Fibroblast of upper back skin (primary cell): ENCODE data around the gene WDR70.

ENCODE experiments used
- DNase-seq: peaks from one replicate; pipeline ENCODE4 v3.0.0-alpha.2; 2013

Gene WDR70

DNA sequence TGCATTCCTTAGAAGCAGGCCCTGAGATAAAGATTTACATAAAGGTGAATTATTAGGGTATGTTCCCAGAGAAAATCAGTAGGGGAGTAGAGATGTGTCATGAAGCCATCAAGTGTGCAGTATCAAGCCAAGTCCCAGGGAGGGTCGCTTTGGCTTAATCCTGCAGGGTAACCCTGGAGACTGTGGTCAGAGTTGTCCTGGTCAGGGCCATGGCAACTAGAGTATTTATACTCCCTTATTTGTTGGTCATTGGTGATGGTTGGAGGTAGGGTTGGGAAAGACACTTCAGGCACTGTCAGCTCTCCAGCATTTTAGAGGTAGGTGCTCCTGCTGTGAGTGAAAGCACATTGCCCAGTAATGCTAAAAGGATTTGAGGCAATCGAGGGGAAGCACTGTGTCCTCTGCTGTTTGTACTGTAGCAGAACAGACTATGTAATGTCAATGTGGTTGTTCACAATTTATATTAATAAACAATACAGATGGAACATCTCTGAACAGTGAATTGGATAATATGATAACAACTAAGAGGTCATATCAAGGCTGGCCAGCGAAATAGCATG lies 351.9 kb downstream of the WDR70 start:
- DNase-seq, result no peak

DNA sequence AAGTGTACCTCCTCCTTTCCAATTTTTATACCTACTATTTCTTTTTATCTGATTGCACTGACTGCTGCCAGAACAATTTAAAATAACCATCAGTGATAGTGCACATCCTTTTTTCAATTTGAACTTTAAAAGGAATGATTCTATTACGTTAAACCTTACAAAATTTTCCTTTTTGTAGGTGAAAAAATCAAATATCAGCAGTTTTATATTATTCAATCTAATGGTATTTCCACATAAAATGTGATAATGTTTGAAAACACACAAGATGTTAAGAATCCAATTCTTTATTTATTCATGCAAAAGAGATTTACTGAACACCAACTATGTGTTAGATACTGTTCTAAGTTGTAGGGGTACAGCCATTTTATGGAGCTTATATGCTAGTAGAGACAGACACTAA lies 355.0 kb downstream of the WDR70 start:
- no peak for DNase-seq

DNA sequence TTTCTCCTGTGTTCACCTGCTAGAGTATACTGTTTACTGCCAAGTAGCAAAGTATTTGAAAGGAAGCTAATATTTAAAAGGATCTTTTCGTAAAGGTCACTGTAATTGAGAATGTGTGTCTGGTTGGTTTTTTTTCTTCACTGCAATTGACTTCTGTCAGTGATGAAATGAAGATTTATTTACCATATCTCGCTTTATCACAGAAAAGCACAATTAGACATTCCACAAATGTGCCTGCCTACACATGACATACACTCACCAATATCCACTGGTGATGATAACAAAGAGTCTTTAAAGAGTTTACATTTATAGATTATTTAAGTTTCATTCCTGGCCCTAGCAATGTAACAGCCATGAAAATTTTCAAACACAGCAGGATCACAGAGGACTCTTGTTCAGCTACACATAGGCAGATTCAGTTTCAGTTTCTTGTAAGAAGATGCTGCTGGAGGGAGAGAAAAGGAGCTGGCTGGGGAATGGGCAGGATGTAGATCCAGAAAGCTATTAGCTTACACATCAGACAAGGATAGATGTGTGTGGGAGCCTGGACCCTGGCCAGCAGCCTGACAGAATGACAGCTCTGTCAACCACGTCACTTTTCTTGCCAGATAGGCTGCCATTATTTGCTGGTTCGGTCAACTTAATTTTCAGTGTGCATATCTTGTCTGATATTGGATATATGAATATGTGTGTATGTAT lies 356.7 kb downstream of the WDR70 start:
- DNase-seq, result peak; percentile 43

DNA sequence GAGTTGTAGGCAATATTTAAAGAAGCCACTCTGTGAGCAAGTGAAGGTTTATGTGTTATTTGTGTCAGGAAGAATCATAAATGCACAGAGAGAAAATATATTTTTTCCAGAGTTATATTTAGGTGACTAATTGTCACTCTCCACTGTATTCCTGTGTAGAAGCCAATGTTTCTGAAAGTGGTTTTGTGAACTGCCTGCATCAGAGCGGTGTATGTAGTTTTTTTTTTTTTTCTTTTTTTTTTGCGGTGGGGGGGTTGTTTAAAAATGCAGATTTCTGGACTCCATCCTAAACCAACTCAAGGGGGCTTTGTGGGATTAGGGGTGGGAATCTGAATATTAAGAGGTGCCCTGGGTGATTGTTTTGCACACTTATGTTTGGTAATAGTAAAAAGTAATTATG lies 357.3 kb downstream of the WDR70 start:
- no peak for DNase-seq

DNA sequence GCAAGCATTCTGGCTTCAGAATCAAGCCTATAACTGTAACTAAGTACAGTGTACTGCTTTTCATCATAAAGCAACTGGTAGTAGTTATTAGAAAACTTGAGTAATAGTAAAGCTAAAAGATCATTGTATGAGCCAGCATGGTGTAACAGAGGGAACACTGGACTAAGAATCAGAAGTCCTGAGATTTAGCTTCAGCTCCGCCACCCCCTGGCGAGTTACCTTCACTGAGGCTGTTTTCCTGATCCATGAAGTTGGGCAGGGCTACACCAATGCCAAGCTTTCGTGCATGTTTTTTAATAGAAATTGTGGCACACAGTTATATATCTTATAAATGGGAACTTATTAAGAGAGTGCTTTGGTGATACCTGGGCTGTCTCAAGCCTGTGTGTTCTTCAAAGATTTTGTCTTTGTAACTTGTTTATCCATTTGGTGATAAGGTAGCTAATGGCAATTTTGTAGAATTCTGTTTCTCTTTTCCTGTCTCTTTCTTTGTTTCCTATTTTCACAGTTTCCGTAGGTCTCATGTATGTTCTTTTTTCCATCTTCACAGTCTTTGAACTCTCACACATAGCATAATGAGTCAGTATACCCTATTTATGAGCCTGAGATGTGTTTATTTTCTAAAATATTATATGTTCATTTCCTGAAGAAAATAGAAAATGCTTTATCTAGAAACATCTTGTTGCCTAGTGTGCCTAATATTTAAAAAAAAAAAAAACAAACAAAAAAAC lies 358.4 kb downstream of the WDR70 start:
- DNase-seq, result no peak

DNA sequence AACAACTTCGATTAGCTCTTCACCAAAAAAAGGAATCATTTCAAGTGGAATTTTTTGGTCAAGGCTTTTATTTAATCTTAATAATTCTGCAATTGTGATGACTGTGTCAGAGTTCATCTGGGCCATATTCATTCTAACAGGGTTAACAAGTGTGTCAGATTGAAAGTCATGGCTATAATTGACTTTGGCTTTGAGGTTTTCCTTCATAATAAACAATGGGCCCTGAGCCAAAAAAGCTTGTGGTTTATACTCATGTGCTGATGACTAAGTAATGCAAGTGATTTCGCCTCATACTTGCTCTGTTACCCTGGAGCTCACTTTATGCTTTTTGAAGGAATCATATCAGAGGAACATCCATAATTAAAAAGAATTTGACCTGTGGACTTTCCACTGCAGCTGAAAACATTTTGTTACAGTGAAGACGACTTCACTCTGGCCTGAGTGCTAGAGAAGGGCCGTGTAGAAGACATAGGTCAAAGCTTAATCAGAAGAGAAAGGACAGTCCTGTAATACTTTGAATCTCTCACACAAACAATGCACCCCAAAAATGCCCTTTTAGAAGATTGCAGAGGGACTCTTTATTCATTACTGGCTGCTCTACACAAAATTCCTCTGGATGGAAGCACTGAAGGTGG lies 359.1 kb downstream of the WDR70 start:
- DNase-seq, result peak; percentile 92

DNA sequence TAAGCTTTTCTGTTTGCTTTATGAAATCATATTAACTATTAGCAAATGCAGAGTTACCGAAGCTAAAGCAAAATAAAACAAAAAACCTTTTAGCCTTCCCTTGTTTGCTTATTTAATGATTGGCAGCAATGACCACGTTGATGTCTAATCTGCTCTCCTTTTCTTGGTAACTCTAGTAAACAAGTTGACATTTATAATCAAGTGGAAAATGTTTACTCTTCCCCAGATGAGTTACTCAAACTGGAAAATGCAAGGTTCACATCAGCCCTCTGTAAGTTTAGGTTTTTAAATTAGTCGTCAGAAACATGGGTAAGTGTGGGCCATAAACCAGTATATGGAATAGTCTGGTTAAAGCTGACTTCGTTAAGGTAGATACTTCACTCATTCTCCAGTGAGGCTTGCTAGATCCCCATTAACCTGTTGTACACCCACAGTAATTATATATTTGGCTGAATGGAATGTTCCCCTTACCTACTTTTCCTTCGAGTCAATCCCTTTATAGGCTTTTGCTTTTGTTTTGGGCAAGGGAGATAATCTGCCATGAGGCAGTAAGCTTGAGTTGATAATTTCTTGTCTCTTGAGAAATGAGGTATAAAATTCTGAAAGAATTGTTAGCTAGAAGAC lies 359.9 kb downstream of the WDR70 start:
- no peak for DNase-seq

DNA sequence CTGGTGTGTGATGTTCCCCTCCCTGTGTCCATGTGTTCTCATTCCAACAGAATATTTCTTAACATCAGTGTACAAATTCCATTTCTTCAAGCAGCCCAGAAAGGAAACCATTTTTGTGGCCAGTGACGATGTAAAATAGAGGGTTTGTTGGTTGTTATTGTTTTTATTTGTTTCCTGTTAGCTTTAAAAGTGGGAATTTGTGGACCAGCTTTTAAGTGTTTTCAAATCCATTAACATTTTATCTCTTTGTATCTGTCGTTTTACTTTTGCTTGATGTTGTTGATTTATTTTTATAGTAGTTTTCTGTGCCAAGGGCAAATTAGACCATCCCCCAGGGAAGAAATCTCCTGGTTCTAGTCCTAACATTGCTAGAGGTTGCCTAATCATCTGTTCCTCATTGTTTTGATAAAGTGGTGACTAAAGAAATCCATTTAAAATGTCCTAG lies 360.7 kb downstream of the WDR70 start:
- DNase-seq, result peak; percentile 75

DNA sequence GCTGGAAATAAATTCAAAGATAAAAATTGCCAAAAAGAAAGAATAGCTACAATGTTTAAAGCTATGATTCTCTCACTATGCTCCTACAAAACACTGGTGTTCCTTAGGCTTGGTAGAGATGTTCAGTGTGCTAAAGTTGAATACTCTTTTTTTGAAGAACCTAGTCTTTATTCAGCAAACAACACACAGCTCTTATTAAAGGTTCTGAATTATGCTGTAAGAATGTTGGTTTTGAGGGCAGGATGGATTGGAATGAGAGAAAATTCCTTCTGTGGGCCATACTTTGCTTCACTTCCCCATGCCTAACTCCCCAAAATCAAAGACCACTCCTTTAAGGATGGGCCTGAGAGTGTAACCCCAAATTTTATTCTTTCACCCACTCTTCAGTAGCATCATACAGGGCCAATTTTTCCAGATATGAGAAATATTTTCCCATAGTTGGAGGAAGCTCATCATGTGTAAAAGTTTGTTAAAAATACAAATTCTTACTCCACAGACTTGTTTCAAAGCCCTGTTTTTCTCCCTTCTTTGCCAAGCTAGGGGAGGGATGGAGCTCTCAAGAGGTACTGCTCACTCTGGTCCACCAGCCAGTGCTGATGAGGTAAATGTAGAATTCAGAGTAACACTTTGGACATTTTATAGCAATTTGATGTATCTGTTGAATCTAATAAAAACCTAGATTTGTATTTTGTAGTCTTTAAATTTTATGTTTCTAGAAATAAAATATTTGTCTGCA lies 361.4 kb downstream of the WDR70 start:
- peak; percentile 78 for DNase-seq

DNA sequence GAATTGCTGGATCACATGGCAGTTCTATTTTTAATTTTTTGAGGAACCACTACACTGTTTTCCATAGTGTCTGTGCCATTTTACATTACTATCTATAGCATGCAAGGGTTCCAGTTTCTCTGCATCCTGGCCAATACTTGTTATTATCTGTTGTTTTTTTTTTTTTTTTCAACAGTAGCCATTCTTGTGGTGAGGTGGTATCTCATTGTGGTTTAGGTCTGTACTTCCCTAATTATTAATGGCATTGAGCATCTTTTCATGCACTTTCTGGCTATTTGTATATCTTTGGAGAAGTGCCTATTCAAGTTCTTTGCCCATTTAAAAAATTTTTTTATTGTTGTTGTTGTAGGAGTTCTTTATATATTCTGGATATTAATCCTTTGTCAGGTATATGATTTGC lies 363.0 kb downstream of the WDR70 start:
- DNase-seq, result no peak

DNA sequence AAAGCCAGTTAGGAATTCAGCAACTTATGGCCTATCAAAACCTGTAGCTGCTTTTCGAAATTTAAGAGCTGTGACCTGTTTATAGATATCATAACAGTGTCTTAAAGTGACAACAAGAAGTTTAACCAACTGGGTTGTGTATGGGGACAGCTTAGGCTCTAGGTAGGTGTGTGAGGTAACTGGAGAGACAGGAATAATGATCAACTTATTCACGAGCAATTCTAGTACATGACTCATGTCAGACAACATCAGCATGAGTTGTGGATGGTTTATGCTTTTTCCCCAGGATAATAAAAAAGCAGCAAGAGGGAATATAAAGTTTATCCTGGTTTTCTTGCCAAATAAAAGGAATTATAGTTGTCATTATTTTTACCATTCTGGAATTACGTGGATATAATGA lies 372.1 kb downstream of the WDR70 start:
- peak; percentile 46 for DNase-seq

DNA sequence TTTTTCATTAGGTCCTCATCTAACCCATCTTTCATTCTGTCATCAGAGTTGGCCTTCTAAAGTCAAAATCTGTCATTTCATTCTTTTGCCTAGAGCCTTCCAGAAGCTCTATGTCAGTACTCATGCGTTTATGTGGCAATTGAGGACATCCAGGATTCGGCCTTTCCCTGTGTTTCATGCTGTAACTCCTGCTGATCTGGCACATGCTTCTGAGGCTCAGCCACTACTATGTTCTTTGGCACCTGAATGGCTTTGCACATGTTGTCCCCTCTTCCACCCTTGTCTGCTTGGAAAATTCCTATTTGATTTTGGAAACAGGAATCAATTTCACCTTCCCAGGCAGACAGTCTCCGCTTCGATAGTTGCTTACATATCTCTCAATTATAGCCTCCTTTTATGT lies 375.9 kb downstream of the WDR70 start:
- no peak for DNase-seq

DNA sequence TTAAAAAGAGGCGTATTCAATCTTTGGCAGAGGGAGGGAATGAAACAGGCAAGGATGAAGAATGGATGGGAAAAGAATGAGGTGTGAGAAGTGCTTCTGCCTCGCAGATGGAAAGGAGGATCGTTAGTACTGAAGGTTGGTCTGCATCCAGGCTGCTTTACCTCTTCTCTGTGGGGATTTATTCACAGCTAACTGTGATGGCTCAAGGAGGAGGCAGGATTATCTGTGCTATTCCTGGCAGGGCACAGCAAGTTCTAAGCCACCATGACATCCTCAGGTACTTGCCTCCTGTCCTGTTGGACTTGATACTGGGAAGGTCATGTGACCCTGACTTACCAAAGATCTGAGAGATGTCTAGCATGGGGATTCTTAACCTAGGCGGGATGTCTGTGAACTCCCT lies 376.5 kb downstream of the WDR70 start:
- no peak for DNase-seq

DNA sequence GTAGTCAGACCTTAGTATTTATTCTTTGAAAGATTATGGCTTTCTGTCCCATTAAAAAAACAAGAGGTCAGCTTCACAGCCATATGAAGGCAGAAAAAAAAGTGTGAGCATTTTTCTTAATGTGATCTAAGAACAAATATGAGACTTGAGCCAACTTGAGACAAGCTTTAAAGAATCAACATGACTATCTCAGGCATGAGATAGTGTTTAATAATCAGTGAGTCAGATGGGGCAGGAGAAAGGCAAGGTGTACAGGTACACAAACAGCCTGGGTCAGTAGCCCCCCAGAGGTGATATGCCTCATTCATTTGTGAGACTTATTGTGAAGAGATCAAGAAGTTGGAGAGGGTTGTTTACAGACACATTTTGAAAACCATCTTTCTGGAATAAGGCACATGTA lies 377.1 kb downstream of the WDR70 start:
- no peak for DNase-seq

DNA sequence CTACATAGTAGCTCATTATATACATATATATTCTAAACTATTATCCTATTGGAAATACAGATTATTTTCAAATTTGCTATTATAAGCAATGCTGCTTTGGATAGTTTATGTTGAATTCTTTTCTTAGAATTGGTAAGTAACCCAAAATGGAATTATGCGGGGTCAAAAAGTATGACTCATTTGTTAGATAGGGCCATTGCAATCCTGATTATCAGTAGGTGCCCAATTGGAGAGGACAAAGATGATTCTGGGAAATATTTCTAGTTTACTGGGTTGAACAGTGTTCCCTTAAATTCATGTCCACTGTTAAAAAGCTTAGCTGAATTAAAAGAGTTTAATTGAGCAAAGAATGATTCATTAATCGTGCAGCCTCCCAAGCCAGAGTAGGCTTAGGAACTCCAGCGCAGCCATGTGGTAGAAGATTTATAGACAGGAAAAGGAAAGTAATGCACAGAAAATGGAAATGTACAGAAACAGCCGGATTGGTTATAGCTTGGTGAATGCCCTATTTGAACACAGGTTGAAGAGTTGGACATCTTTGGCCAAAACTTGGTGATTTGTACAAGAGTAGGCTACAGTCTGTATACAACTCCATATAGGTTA lies 379.0 kb downstream of the WDR70 start:
- DNase-seq, result no peak

DNA sequence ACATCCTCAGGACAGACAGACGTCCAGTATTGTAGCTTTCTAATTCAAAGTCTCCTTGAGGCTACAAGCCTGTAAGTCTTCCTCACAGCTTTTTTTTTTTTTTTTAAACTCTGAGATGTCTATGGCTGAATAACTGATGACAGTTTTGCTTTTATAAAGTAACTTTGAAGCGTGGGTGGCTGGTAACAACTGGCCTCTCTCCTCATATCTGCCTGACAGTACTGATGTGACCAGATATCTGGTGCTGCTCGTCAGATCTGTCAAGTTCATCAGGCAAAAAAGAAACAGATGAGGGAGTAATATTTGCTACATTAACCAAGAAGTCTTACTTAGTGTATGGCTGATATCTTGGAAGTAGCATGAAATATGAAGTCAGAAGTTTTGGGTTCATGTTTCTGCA lies 388.1 kb downstream of the WDR70 start:
- DNase-seq, result no peak

DNA sequence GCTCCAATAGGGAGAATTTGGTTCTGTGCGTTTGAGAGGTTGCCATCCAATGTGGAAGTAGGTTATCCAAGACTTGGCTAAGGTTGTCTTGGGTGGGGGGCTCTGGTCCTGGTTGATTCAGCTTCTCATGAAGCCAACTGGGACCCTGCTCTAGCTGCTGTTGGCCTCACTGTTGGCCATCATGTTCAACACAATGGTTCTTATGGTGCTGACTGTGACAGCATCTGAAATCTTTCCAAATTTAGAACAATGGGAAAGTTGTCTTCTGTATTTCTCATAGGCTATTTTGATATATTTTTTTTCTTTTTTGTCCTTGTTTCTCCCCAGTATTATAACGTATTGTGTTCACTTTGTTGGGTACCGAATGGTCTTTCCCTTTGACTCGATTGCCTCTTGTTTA lies 388.8 kb downstream of the WDR70 start:
- no peak for DNase-seq

DNA sequence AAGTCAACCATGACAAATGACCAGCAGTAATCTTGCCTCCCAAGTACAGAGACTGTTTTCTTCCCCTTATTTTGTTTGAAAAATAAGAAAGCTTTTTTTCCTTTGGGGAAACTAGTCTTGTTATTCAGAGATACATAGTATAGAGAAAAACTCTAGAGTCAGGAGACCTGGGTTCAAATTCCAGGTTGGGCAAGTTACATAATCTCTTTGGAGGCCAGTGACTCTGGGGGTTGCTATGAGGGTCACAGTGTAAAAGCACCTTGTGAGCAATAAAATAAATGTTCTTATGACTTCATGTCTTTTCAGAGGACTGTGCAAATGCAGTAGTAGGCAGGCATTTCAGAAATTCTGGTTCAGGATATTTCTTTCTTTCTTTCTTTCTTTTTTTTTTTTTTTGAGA lies 389.3 kb downstream of the WDR70 start:
- DNase-seq, result no peak

DNA sequence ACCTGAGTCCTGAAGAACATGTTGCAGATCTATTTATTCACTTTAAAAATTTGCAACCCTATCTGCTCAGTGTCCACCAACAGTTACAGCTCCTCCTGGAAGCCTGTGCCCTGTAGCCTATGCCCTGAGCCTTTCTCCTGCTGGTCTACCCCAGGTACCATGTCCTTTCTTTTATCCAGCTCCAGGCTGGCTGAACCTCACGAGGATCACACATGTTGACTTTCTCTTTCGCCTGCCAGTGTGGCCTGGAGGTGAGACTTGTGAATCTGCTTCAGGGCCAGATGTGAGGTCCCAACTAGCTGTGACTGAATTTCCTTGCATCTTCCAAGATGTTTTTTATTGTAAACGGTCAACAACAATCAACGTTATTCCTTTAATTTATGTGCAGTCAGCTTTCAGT lies 390.0 kb downstream of the WDR70 start:
- no peak for DNase-seq

DNA sequence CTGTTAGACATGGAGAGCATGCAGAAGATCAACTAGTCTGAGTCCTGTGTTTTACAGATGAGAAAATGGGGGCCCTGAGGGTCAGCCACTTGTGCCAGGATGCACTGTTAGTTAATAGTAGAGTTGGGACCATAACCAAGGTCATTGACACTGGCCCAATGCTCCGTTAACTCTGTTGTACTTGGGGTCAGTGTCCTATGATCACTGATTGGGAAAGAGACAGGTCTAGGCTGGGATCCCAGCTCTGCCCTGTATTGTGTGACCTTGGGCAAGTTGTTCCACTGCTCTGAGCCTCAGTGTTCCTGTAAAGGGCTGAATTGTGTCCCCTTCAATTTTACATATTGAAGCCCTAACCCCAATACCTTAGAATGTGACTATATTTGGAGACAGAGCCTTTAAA lies 390.7 kb downstream of the WDR70 start:
- no peak for DNase-seq

DNA sequence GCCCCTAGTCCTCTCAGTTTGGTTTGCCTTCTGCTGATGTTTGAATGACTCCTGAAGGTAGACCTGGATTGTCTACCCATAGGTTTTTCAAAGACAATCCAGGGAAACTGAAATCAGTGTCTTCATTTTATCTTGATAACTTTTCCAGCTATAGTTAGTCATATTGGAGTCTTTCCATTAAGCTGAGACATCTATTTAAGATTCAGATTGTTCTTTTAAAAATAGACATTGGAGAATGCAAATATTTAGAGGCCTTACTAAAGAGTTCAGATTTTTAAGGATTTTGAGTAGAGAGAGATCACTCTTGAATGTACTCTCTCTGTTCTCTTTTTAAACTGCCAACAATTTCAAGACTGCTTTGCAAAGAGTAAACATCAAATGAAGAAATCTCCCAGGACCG lies 391.7 kb downstream of the WDR70 start:
- DNase-seq, result peak; percentile 41

DNA sequence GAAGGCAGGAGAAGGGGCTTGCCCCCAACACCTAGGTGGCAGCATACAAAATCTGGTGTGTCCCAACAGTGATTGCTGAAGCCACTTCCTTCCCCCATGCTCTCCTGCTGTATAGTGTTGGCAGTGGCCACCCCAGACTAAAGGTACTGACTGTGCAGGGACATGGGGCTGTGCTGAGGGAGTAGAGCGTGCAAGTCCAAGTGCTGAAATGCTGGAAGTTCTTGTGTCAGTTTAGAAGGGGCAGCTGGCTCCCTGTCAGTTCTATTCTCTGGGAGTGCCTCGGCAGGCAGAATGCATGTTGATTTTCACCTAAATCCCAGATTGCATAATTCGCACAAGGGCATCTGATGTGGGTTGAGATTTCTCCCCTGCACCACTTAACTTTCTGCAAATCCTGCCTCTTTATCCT lies 392.1 kb downstream of the WDR70 start:
- DNase-seq, result no peak
